SKM-1 treated with dmso at 0.1 percent for 144 hours (cell line): ENCODE data around the gene ARRB2.
A peak's percentile ranks its signal among the peaks of the same experiment; 100 is the strongest.
"Not testable (repeated sequence)": the region's sequence is repeated elsewhere in the genome, so short reads cannot be mapped to it uniquely, and the experiment has no call there.

Experiments
- DNase-seq: peaks from one replicate; lab custom pipeline; 2025; ENCODE audit not compliant: unreplicated experiment; lab: John Stamatoyannopoulos, UW

The ARRB2 gene

GRCh38 chr17:4709794-4710692 is at the start of gene ARRB2:
TSS of gene ARRB2 (plus strand) at chr17:4710632. CDS start at chr17:4710722, 90 bp downstream.
- DNase-seq: peak; percentile 78

DNA sequence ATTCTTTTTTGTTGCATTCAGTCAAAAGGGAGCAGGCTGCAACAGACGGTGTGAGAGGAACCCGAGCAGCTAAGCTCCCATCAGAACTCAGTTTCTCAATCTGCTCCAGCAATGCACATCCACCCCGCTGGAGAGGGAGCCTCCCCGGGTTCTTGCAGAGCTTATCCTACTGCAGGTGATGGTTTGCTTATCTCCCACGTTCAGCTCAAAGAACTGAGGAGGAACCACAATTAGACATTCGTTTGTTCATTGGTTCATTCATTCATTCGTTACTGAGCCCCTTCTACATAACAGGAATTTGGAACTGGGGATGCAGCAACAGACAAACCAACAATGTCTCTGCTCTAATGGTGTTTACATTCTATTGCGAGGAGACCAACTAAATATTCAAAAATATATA is 46.7 kb upstream of the ARRB2 start:
- no peak for DNase-seq

GRCh38 chr17:4664230-4664629 is 46.2 kb upstream of the ARRB2 start:
- DNase-seq: no peak

GRCh38 chr17:4665027-4665426 is 45.4 kb upstream of the ARRB2 start:
- DNase-seq: no peak

DNA sequence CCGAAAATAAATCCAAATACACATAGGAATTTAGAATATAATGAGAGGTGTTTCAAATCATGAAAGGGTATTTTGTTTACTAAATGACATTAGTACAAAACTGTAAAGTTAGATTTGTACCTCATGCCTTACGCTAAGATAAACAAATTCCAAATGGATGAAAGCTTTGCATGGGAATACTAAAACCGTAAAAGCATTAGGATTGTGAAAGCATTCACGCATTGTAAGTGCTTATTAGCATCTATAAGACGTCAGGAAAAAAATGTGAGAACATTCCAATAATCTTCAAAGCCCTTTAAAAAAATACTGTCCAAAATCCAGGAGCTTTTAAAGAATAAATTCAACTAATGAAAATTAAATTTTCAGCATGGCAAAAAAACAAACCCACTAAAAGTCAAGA is 44.1 kb upstream of the ARRB2 start:
- no peak for DNase-seq

- DNase-seq: no peak
These were observed 43.3 kb upstream of the ARRB2 start for GRCh38 chr17:4667166-4667565.

DNA sequence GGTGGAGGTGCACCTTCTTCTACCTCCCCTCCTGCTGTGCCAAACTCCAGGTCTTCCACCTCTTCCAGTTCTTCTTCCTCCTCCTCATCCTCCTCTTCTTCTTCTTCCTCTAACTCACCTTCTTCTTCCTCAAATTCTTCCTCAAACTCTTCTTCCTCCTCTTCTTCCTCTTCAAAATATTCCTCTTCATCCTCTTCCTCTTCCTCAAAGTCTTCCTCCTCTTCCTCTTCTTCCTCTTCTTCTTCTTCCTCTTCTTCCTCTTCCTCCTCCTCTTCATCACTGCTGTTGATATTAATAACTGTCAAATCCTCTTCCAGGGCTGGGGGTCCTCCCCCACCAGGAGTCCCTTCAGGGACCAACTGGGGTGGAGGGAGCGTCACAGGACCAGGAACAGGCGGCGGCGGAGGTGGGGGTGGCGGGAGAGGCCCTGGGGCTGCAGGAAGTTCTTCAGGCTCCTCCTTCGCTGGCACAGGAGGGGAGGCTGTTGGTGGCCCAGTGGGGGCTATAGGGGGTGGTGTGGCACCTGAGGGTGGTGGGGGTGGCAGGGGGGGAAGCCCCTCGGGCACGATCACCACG is 38.3 kb upstream of the ARRB2 start:
- no peak for DNase-seq

DNA sequence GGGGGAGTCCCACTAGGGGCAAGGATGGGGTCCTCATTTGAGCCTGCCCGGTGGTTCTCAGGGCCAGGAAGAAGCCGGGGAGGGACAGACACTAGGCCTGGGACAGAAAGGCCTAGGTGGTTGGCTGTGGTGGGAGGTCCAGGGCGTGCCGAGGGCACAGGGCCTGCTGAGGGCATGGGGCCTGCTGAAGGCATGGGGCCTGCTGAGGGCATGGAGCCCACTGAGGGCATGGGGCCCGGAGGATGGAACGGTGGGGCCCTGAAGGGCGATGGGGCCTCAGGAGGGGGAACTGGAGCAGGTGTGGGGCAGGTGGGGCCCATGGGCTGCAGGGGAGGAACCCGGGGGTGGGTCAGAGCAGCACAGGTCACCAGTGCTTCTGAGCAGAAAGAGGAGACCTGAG is 37.7 kb upstream of the ARRB2 start:
- no peak for DNase-seq

- no peak for DNase-seq
These were observed 37.3 kb upstream of the ARRB2 start for GRCh38 chr17:4673169-4673568.

DNA sequence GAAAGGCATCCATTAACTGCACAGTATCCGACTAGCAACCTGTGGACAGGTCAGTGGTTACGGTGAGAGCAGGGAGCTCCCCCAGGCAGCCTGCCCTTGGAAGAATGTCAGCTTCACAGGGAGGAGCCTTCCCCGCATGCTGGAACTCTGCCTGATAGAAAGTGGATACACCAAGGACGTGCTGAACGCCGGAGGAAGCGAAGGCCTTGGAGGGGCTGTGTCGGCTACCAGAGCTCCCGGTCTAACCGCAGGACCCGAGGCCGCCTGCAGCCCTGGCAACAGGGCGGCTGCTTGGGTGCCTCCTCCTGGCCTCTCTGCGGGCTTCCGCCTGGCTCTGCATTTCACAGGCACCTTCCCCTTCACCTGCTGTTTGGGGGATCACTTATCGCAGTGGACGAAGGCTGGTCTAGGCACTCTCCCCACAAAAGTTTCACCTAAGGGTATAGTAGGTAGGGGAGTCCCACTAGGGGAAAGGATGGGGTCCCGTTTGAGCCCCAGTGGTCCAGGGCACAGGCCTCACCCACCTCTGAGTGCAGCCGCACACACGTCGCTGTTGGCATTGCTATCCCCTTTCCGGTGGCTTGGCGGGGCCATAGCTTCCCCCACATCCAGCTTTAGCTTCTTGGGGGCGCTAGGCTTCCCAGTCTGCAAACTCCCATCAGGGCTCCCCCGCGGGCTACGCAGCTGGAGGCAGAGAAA is 36.3 kb upstream of the ARRB2 start:
- DNase-seq: no peak

GRCh38 chr17:4674685-4674998 is 35.8 kb upstream of the ARRB2 start:
- DNase-seq: no peak

DNA sequence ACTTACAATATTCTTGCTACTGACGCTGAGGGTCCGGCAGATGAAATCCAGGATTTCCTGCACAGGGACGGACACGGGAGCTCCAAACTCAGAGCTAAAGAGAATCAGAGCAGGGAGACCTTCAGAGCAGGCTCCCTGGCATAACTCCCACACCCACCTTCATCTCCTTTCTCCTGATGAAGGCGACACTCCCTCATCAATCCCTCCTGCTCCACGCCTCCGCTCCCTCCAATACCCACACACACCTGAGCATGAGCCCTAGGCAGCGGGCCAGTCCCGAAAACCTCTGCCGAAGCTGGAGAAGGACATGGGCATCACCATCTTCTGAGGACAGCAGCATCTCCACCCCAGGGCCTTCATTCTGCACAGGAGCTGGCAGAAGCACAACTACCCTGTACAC is 34.6 kb upstream of the ARRB2 start:
- no peak for DNase-seq

DNA sequence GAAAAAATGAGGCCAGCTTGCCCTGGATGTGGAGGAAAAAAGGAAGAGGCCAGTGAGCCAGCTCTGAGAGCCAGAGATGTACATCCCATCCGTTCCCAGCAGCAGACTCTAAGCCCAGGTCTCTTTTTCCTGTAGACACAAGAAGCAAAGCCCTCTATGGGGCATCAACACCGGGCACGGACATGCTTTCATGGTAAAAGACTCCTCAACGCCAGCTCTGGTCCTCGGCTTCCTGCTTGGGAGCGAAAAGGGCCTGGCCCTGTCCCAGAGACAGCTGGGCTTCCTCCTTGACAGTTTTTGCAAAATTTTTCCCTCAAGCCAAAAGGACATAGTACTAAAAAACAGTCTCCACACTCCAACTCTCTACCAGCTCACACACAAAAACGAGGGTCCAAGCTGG is 33.6 kb upstream of the ARRB2 start:
- DNase-seq: no peak

GRCh38 chr17:4678448-4679026 is 31.9 kb upstream of the ARRB2 start:
- DNase-seq: no peak

DNA sequence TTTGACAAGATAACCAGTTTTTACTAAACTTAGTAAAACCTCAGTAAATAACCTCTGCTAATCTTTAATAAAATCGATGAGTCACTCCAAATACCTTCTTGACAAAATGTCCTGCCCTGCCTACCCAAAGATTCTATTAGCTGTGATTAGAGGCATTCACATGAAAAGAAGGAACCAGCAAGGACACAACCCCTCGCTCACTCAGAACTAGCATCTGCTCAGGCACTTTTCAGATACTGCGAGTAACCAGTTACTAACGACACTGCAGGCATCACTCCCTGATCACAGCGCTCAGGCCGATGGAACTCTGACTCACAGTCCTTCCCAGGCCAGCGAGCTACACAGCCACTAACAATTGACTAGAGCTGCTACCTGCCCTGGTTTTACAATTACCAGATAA is 30.8 kb upstream of the ARRB2 start:
- no peak for DNase-seq

- not testable (repeated sequence) for DNase-seq
These were observed 26.7 kb upstream of the ARRB2 start for GRCh38 chr17:4683739-4684138.

- DNase-seq: not testable (repeated sequence)
These were observed 20.6 kb upstream of the ARRB2 start for GRCh38 chr17:4689872-4690271.

DNA sequence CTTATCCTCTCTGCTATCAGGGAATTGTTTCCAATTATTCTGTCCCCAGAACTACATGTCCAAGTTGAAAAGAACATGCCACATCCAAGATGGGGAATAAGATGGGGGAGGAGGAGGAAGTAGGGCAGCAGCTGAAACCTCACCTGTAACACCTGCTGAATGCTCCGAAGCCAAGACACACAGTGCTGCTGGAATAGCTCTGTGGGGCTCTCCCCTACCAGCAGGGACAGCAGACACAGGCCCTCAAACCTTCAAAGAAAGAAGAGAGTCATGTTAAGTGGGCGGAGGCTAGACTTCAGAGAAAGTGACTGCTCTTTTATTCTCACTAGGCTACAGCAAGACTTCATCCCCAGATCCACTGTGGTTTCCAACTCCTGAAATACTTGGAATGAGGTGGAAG is 19.7 kb upstream of the ARRB2 start:
- DNase-seq: no peak

DNA sequence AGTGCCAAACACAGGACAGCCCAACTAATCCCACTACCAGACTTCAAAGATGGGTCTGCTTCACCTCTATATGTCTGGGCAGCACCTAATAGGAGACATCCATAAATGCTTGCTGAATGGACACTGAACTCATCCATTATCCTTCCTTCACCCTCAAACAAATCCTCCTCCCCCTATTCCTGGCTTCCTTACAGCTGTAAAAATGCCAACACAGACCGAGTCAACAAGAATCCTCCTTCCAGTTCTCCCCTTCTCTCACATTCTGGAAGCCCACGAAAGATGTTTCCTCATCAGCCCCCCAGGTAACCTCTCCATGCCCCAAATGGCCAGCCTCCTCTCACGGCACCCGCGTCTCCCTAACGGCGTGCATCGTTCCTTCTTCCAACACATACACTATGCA is 18.7 kb upstream of the ARRB2 start:
- DNase-seq: no peak

DNA sequence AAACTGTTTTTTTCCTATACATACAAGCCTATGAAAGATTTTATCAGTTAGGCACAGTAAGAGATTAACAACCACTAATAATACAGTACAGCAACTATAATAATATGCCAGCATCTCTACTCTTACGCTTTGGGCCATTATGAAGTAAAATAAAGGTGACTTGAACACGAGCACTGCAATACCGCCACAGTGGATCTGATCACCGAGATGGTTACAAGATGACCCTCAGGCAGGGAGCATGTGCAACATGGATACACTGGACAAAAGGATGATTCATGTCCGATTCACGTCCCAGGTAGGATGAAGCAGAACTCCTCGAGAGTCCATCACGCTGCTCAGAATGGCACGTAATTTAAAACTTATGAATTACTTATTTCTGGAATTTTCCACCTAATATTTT is 17.0 kb upstream of the ARRB2 start:
- no peak for DNase-seq

GRCh38 chr17:4696437-4696805 is 14.0 kb upstream of the ARRB2 start:
- DNase-seq: no peak
